COLO829 (cell line): ENCODE results near the gene CRYM.
"Not testable (repeated sequence)": the region's sequence is repeated elsewhere in the genome, so short reads cannot be mapped to it uniquely, and the experiment has no call there.

ENCODE experiments used
- DNase-seq: peaks from one replicate; pipeline ENCODE4 v3.0.0; 2012; ENCODE audit warnings: low spot score

CRYM gene

DNA sequence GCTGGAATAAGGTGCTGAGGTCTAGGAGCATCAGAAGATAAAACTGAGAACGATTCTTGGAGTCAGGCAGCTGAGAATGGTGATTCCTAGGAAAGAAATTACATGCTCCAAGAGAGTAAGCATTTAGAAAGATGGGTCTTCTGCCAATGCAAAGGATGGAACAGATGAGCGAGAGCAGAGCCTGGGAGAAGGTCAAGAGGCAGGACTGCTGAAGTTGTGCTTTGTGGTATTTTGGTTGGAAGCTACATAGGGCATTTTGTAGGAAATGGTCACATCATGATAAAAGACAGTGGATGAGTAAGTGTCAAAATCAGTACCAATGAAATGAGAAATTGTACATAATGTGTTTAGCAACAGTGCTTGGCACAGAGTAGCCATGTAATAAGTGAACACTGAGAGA lies 1.4 kb upstream of the CRYM start:
- no peak for DNase-seq

DNA sequence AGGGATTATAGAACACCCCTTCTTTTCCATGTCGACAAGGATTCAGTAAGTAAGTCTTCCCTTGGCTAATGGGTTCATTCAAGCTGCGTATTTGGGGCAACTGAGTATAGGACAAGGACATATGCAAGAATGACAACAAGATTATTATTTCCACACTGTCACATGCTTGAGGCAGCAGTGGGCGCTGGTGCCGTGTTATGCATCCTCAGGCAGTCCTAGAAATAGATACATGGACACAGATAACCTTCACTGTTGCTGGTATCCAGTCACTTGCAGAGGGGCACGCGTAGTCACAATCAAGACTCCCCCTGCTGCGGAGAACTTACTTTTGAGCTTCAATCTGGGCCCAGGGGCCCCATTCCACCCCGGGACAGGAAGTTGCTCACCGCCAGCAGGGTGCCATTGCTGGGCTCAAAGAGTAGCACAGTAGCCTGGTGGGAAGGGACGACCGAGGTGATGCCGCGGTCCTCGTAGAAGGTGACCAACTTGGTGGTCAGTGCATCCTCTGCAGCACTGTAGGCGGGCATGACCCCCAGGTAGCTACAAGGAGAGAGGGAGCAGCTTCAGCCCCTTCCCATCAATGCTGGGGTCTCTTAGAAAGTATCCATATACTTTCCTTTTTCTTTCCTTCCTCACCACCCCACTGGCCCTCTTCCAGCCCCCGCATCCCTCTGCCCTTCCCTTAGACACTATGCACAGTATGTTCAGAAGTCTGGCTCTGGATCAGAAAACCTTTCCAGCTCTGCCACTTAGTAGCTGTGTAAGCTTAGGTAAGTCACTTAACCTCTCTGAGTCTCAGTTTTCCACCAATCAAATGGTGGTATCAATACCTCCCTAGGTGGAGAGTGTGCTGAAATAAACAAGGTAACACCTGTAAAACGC lies 804 bp downstream of the CRYM start:
- no peak for DNase-seq

DNA sequence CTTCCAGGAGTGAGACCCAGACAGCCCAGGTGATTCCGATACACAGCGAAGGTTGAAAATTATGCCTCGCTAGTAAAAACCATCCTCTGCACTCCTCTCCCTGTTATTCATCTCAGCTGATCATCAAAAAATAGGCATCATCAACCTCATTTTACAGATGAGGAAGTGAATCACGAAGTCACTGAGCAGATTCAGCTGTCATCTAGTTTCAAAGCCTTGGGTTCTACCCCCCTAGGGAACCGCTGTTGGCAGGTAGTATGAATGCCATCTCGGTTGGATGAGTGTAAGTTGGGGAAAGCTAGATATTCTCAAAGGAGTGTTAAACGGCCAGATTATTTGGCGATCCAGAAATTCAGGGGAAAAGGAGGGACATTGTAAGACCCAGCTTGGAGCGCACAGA lies 2.0 kb downstream of the CRYM start:
- DNase-seq = no peak

DNA sequence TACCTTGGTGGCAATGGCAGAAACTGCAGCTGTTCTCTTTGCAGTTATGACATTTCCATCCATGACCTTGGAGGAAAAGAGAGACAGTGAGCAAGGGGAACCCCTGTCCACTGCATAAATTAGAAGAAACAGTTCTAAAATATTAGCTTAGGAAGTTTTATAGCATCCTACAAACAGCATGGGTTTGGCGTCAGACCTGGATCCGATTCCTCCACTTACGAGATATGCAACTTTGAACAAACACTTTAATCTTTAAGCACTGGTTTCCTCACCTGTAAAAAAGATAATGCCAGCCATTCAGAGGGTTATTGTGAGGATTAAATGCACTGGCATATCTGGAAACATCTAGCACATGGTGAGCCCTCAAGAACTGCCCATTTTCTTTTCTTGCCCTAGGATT lies 2.6 kb downstream of the CRYM start:
- DNase-seq = no peak

DNA sequence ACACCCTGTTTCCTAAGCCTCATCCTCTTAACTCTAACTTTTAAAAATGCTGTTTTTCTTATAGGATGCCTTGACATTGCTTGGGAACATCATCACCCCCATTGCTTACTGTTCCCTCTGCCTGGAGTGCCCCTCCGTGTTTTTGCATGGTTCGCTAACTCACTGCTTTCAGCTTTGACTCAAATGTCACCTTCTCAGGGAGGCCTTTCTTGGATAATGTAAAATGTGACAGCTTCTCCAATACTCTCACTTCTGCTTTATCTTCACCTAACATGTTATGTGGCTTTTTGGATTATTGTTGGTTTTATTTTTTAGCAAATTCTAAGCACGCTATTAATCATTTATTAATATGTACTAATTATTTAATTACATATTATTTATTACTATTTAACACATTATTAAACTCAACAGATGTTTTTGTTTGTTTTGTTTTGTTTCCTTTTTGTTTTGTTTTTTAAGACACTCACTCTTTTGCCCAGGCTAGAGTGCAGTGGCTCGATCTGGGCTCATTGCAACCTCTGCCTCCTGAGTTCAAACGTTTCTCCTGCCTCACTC lies 3.8 kb downstream of the CRYM start:
- DNase-seq = no peak

DNA sequence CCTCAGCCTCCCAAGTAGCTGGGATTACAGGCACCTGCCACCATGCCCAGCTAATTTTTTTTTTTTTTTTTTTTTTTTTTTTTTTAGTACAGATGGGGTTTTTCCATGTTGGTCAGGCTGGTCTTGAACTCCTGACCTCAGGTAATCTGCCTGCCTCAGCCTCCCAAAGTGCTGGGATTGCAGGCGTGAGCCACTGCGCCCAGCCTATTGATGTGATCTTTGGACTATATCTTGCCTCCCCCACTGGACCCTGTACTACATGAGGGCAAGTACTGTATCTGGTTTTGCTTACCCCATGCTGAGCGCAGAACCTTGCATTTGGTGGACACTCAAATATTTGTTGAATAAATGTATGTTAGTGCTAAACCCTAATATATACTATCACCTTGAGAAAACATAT lies 5.3 kb downstream of the CRYM start:
- DNase-seq = not testable (repeated sequence)

DNA sequence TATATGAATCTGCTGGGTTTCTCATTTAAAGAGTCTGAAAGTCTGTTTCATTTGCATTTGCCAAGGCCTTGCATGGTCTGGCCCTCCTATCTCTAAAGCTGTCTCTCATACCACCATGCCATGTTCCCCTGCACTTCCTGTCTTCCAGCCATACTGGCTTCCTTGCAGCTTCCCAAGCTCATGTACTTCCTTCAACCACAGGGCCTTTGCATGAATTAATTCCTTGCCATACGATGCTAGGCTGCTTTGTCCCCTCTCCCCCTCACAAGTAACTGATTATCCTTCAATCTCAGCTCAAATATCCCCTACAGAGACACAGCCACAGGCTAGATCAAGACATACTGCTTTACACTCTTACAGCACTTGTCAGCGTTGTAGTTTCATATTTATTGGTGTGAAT lies 5.8 kb downstream of the CRYM start:
- DNase-seq = no peak

DNA sequence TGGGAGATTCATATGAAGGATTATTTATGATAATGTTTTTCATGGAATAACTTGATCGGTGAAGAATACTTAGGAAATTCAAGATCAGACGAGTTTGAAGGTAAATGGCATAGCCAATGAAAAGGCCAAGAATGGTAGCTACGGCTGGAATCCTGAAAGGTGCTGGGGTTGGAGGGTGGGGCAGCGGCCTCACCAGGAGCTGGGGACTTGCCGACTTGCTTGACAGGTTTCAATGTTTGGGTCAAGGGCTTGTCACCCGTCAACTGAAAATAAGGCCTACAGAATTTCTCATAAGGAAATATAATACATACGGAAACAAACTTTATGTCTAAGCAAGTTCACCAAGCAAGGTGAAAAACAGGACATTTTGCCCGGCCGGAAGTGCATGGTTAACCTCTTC lies 9.9 kb downstream of the CRYM start:
- DNase-seq = no peak

DNA sequence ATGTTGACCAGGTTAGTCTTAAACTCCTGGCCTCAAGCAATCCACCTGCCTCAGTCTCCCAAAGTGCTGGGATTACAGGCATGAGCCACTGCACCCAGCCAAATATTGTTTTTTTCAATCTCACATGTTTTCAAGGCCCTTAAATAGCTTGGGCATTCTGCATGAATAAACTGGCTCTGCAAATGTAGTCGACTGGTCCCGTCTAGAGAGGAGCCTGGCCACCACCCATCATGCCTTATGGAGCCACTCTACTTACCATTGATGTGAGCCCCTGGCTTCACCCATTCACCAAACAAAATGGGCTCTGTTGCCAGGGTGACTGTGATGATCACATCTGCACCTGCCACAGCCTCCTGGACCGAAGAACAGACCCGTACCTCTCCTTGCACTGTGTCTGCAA lies 10.8 kb downstream of the CRYM start:
- DNase-seq = no peak

DNA sequence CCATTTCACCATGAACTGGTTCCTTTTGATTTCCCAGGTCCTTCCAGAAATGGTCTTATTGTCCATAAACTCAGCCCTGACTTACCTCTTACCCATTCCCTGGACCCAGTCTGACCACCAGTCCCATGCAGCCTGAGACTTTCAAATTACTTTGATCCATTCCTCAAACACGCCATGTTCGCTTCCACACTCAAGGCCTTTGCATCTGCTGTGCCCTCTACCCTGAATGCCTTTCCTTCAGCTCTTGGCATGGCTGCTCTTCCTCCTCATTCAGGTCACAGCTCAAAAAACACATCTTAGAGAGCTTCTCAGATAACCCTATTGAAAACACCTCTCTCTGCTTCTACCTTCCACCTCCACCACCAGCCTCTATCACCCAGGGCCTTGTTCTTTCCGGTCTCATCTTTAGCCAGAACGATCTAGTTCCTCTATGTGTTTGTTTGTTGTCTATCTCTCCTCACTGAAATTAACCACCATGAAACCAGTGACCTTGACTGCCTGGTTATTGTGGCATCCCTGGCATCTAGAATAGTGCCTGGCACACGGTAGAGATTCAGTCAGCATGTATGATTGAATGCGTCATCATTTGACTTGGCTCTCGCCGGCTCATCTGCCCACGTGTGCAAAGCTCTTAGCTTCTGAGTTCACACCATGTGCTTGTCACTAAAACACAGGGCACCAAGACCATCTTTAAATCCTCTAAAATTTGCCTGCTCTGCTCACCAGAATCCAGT lies 12.8 kb downstream of the CRYM start:
- no peak for DNase-seq

DNA sequence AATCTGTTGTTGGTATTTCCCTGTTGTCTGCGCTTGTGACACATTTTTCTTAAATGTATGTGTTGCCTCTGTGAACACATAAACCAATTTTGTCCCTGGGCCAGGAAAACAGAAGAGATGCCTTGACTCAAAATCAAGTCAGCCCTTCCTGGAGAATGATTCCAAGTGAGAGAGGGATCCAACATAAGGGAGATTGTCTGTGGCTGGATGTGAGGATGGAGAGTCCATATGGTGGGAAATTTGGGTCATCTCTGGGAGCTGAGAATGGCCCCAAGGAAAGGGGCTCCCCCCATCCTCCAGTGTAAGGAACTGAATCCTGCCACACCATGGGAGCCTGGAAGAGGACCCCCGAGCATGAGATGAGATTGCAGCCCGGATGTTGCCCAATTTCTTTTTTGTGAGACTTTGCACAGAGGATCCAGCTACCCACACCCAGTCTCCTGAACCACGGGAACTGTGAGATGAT lies 13.5 kb downstream of the CRYM start:
- DNase-seq = no peak

DNA sequence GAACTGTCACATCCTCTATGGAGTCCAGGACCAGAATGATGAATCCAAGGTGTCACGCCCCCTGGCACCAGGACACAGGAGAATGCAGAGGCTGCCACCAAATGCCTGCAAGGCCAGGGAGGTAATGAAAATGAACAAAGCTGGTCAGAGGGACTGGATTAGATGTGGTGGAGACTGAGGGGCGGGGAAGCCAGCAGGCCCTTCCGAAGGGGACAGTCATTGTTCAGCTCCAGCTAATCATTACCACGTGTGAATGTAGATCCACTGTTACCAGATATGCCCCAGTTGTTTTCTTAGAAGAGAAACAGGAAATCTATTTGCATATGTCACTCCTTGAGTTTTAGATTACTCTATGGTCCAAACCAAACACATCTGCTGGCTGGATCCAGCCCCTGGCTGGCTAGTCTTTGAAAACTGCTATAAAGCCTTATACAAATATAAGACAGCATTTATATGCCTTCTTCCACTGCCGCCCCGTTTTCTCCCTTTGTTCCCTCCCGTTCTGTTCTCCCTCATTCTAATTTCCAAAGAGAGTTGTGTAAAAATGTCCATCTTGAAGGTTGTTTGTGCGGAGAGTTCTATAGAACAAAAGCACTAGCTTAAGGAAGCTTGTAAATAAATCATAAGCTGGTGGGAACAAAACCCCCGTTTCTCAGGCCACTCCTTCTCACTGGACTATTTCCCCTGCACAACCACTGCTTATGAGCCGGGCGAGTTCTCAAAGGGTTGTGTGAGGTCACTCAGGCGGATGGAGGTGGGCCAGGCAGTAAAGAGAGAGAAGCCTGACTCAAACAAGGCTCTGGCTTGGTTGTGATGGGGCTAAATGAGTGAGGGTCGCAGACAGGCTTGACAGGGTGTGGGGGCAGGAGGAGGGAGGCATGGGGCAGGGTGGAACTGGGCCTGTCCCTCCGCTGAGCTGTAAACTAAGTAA lies 14.2 kb downstream of the CRYM start:
- DNase-seq = no peak

DNA sequence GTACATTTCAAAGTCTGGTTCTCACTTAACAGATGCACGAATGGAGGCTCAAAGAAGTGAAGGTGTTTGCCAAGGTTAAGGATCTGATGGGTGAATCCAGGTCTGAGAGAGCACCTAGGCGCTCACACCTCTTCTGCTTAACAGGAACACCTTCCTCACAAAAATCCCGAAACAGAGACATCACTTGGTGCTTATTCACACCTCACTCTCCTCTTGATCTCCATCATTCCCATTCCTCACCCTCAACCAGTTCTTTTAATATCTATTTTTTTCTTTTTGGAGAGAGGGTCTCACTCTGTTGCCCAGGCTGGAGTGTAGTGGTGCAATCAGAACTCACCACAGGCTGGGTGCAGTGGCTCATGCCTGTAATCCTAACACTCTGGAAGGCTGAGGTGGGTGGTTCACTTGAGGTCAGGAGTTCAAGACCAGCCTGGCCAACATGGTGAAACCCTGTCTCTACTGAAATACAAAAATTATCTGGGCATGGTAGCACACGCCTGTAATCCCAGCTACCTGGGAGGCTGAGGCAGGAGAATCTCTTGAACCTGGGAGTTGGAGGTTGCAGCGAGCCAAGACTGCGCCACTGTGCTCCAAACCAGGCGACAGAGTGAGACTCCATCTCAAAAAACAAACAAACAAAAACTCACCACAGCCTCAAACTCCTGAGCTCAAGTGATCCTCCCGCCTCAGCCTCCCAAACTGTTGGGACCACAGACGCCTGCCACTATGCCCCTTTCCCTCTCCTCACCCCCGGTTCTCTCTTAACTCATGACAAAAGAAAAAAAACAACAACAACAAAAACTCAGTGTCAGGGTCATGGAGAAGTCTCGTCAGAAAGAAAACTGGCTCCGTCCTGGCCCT lies 15.1 kb downstream of the CRYM start:
- DNase-seq = no peak

DNA sequence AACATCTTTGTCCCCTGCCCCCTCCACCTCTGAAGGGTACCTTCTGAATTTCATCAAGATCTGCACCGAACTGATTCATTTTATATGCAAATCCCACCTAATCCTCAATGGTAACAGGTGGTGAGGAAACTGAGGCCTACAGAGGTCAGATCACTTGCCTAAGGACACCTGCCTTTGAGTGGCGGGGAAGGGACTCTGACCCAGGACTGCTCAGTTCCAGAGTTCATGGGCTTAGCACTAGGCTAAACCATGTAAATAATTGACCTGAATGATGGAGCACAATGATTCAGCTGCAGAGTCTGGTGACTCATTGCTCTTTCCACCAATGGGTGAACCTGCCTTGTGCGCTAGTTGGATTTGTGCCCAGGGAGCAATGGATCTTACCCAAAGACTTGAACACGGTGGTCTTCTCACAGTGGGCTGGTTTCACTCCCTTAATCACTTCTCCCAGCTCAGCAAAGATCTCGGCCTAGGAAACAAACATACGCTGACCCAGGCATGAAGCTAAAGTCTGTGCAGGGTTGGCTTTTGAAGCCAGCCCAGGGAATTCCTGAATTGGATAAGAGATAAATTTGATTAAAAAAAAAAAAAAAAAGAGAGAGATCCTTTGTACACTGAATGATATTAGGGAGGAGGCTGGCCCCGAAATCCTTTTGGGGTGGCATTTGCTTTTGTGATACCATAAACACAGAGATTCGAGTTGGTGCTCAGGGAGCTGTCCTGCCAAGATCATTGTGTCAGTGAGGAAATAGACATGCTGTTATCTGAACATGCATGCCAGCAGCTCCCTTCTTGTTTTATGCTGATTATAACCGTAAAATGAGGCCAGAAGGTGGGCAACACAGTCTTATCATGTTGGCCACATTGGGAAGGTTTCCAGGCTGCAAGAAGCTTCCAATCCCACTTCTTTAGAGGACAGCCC lies 17.0 kb downstream of the CRYM start:
- DNase-seq = peak; percentile 59

DNA sequence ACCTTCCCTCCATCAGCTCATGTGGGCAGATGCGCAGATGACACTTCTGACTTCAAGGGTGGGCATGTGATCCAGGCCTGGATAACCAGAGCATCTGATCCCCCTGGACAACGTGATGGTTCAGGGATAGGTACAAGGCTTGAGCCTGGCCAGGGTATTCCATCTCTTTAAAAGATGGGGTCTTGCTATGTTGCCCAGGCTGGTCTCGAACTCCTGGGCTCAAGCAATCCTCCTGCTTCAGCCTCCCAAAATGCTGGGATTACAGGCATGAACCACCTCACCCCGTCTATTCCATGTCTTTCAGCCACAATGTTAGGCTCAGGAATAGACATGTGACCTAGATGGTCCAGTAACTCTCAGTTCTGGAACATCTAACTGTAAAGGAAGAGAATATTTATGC lies 20.8 kb downstream of the CRYM start:
- DNase-seq = no peak

DNA sequence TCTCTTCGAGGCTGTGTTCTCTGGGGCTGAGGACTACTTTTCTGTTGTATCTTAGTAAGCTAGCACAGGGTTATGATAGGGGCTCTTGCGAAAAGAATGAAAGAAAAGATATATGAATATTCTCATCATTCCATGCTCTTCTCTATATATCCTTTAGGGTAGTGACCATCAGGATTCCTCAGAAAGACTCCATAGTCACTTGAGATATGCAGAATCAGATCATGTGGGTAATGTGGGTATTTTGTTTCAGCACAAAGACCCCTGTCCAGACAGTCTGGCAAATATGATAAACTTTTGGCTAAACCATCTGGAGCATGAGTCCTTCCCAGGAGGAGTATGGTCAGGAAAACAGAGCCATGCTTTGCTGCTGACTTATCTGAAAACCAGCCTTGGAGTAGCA lies 21.5 kb downstream of the CRYM start:
- no peak for DNase-seq

DNA sequence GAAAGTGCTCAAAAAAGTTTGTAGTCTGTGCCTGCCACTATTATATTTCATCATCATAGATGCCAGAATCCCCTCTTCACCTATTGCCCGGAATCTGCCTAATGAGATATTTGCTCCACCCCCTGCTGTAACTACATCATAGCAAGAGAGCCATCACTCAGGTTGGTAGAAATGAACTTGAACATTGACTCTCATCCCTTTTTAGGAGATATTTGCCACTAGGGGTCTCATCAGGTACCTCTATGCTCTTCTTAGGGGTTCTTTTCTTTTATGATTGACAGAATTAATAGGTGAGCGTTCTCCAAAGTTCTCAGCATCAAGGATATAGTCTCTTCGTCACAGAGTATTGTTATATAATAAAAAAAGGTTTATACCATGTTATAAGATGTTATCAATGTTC lies 24.6 kb downstream of the CRYM start:
- no peak for DNase-seq

DNA sequence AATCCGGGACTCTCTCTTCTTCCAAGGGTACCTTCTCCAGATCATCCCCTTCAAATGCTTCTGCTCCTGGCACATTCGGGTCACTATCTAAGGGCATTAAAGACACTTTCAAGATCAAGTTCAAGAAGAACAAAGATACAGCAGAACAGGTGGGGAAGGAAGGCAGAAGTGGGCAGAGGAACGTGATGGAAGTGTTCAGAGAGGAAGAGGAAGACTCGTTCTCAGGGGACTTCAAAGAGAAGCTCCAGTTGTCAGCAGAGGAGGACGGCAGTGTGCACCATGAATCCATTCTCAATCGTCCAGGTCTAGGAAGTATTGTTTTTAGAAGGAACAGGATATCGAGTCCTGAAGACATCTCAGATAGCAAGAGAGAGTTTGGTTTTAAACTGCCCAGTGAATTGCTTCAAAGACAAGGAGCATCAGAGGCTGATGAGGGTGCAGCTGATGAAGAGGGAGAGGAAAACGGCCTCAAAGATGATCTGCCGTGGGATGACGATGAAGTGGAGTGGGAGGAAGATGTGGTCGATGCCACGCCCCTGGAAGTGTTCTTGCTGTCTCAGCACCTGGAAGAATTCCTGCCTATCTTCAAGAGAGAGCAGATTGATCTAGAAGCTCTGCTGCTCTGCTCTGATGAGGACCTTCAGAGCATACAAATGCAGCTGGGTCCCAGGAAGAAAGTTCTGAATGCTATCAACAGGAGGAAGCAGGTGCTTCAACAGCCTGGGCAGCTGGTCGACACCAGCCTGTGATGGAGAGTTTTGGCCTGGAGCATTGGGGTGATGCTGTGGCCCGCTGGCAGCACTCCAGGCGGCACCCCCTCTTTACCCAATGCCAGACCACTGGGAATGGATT lies 27.8 kb downstream of the CRYM start:
- DNase-seq = no peak

DNA sequence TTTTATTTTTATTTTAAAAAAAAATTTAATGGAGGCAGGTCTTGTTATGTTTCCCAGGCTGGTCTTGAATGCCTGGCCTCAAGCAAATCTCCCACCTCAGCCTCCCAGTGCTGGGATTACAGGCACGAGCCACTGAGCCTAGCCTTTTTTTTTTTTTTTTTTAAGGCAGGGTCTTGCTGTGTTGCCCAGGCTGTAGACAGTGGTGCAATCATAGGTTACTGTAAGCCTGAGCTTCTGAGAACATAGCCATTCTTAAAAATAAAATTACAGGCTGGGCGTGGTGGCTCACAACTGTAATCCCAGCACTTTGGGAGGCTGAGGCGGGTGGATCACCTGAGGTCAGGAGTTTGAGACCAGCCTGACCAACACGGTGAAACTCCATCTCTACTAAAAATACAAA lies 29.9 kb downstream of the CRYM start:
- DNase-seq = not testable (repeated sequence)
